HepG2 (cell line): ENCODE measurements around the gene REEP2. TPM values are rescaled to one million over a fixed set of nuclear protein-coding genes. Genes with fewer than 3 reads are reported as not detected.

ENCODE experiments used
- AHDC1 ChIP-seq: sonication (generic); formaldehyde crosslinking; IDR thresholded peaks from 2 replicates; pipeline ENCODE4 v1.5.1; 2020; ENCODE audit warnings: mild to moderate bottlenecking, missing genetic modification reagents, borderline replicate concordance
- ARNT ChIP-seq: fragments of 450-650 bp; IDR thresholded peaks from 2 replicates; pipeline ENCODE4 v1.6.1; 2017
- CC2D1A ChIP-seq: sonication (generic); formaldehyde crosslinking; IDR thresholded peaks from 2 replicates; pipeline ENCODE4 v1.8.1; 2023; ENCODE audit warnings: mild to moderate bottlenecking, missing genetic modification reagents
- FOXC1 ChIP-seq: sonication (generic); formaldehyde crosslinking; IDR thresholded peaks from 2 replicates; pipeline ENCODE4 v1.8.0; 2022; ENCODE audit warnings: mild to moderate bottlenecking, missing genetic modification reagents, borderline replicate concordance
- HOXA9 ChIP-seq: sonication (generic); formaldehyde crosslinking; IDR thresholded peaks from 2 replicates; pipeline ENCODE4 v1.8.1; 2022; ENCODE audit warnings: missing genetic modification reagents, mild to moderate bottlenecking, moderate library complexity, borderline replicate concordance
- NR2F6 ChIP-seq, 2 experiments: IDR thresholded peaks; 2 replicates each; pipeline ENCODE4 v1.6.1; 2016; ENCODE audit warnings: antibody characterized with exemption in 1 of 2, mild to moderate bottlenecking in 1 of 2
- PHB2 ChIP-seq: fragments of 450-650 bp; IDR thresholded peaks from 2 replicates; pipeline ENCODE4 v1.6.1; 2018; ENCODE audit not compliant: partially characterized antibody
- PLRG1 ChIP-seq: fragments of 450-650 bp; conservative IDR thresholded peaks from 2 replicates; pipeline ENCODE4 v1.6.1; 2016
- RFXAP ChIP-seq: sonication (generic); formaldehyde crosslinking; IDR thresholded peaks from 2 replicates; pipeline ENCODE4 v1.4.0; 2020; ENCODE audit warnings: missing genetic modification reagents, borderline replicate concordance
- SALL1 ChIP-seq: sonication (generic); formaldehyde crosslinking; IDR thresholded peaks from 2 replicates; pipeline ENCODE4 v1.8.0; 2022; ENCODE audit warnings: mild to moderate bottlenecking, missing genetic modification reagents
- SRSF4 ChIP-seq: fragments of 200-400 bp; formaldehyde crosslinking; IDR thresholded peaks from one replicate; pipeline ENCODE4 v1.6.1; 2018; ENCODE audit warnings: mild to moderate bottlenecking, low read depth, low read length, moderate library complexity; ENCODE audit not compliant: poor library complexity, severe bottlenecking
- STAT5B ChIP-seq: sonication (generic); formaldehyde crosslinking; IDR thresholded peaks from 2 replicates; pipeline ENCODE4 v1.4.0; 2020; ENCODE audit warnings: missing genetic modification reagents
- TFDP2 ChIP-seq: sonication (generic); formaldehyde crosslinking; IDR thresholded peaks from 2 replicates; pipeline ENCODE4 v1.4.0; 2020; ENCODE audit warnings: missing genetic modification reagents
- TFE3 ChIP-seq: IDR thresholded peaks from 2 replicates; pipeline ENCODE4 v1.6.1; 2016
- TOPORS ChIP-seq: sonication (generic); formaldehyde crosslinking; IDR thresholded peaks from 2 replicates; pipeline ENCODE4 v1.8.0; 2023; ENCODE audit warnings: mild to moderate bottlenecking, missing genetic modification reagents
- YY1 ChIP-seq: IDR thresholded peaks from 2 replicates; pipeline ENCODE4 v1.6.1; 2011; ENCODE audit warnings: low read length, low read depth, moderate library complexity, mild to moderate bottlenecking; ENCODE audit not compliant: insufficient read depth, insufficient replicate concordance
- ZKSCAN1 ChIP-seq: fragments of 150-350 bp; IDR thresholded peaks from 2 replicates; pipeline ENCODE4 v1.6.1; 2014; ENCODE audit warnings: low read length
- ZNF276 ChIP-seq: sonication (generic); formaldehyde crosslinking; IDR thresholded peaks from 2 replicates; pipeline ENCODE4 v1.4.0; 2020; ENCODE audit warnings: mild to moderate bottlenecking, low read depth, missing genetic modification reagents
- ZNF766 ChIP-seq: sonication (generic); formaldehyde crosslinking; IDR thresholded peaks from 2 replicates; pipeline ENCODE4 v1.5.0; 2020; ENCODE audit warnings: missing genetic modification reagents, borderline replicate concordance
- polyA plus RNA-seq, 8 experiments: library from polyadenylated mRNA; depleted of rRNA in 3 of 8; stranded (reverse) in 7 of 8; unstranded in 1 of 8; fragments of >200 nt; fragmentation: Illumina TruSeq in 4 of 8; extraction: Trizol in 4 of 8; gene quantifications; 2 replicates each; pipeline versions ENCODE4 v1.2.1 to v1.2.3, GENCODE V29; 2011 to 2016; ENCODE audit warnings: low read depth in 4 of 8, missing spikeins in 1 of 8, mixed read lengths in 1 of 8; ENCODE audit not compliant: insufficient read depth in 1 of 8
- total RNA-seq, 5 experiments: library from RNA; depleted of rRNA; stranded (reverse); fragments of >200 nt; fragmentation: Illumina TruSeq; extraction: Trizol; gene quantifications; 2 replicates each; pipeline ENCODE4 v1.2.3, GENCODE V29; 2016; ENCODE audit warnings: low read depth in 1 of 5

Gene REEP2
- total and polyA plus RNA-seq, 2 of the 13 experiments (the other 11 are each of a cell fraction or from before 2014, with no cell fraction given) = 5.3 to 7.8 TPM

- TF ChIP-seq SRSF4 (no peak), TOPORS (CRISPR knock-in tag) (peak; percentile 62; the same call in 1 of the 2 replicates), YY1 (peak; percentile 59), ZNF766 (peak; percentile 36; the same call in 1 of the 2 replicates), PLRG1 (no peak), ZNF276 (0 out of 2 replicates have a peak, but pooled peaks have one; percentile 37), NR2F6 (IDR thresholded peaks at IDR 0.05) (no peak), NR2F6 (CRISPR knock-in tag; IDR thresholded peaks at IDR 0.05) (no peak), HOXA9 (CRISPR knock-in tag) (0 out of 2 replicates have a peak, but pooled peaks have one; percentile 41), AHDC1 (CRISPR knock-in tag) (no peak), RFXAP (CRISPR knock-in tag) (peak; percentile 46; the same call in 1 of the 2 replicates), FOXC1 (CRISPR knock-in tag) (peak; percentile 86; the same call in 1 of the 2 replicates), TFE3 (CRISPR knock-in tag) (no peak), STAT5B (CRISPR knock-in tag) (no peak), SALL1 (CRISPR knock-in tag) (peak; percentile 63; the same call in 1 of the 2 replicates), PHB2 (no peak), ZKSCAN1 (no peak), CC2D1A (CRISPR knock-in tag) (no peak), TFDP2 (peak; percentile 45; the same call in 1 of the 2 replicates), ARNT (no peak)
Measured at GRCh38 chr5:138491669-138492559, 53.1 kb downstream of the REEP2 start (continued).
